WERI-Rb-1 (cell line): Measurements from ENCODE around the gene VGLL1.

Experiments used
- DNase-seq: peaks from one replicate; pipeline ENCODE4 v3.0.0-alpha.2; 2020
- H3K27ac ChIP-seq: fragments of 250-450 bp; sonication (Bioruptor Pico); 2 replicates; pipeline ENCODE4 v1.5.1; 2020; ENCODE audit warnings: mild to moderate bottlenecking, moderate library complexity
- H3K27me3 ChIP-seq: fragments of 250-450 bp; sonication (Bioruptor Pico); 2 replicates; pipeline ENCODE4 v1.5.1; 2021; ENCODE audit warnings: mild to moderate bottlenecking, low read depth, moderate library complexity; ENCODE audit not compliant: insufficient read depth, severe bottlenecking
- H3K36me3 ChIP-seq: fragments of 250-450 bp; sonication (Bioruptor Pico); 2 replicates; pipeline ENCODE4 v1.5.1; 2020; ENCODE audit warnings: mild to moderate bottlenecking, moderate library complexity
- H3K4me3 ChIP-seq: 2 replicates; pipeline ENCODE4 v1.5.1; 2011; ENCODE audit warnings: low read depth, mild to moderate bottlenecking, control low read depth, low read length
- H3K9me3 ChIP-seq: fragments of 250-450 bp; sonication (Bioruptor Pico); 2 replicates; pipeline ENCODE4 v1.5.1; 2021; ENCODE audit warnings: mild to moderate bottlenecking, moderate library complexity; ENCODE audit not compliant: severe bottlenecking
- CTCF ChIP-seq: IDR thresholded peaks from 2 replicates; pipeline ENCODE4 v1.5.1; 2011; ENCODE audit warnings: low read depth, mild to moderate bottlenecking, control low read depth, inconsistent platforms, low read length

The VGLL1 gene

GRCh38 chrX:136582624-136583023 lies 50.6 kb downstream of the VGLL1 start:
- Histone ChIP-seq H3K4me3 (no peak overlapping the region), H3K9me3 (no peaks in the 10 kb centered on the region), H3K27ac (no peak overlapping the region), H3K27me3 (peaks cover 72% of the 10 kb centered on the region), H3K36me3 (no peaks in the 10 kb centered on the region)
- no peak for TF ChIP-seq CTCF
- no peak for DNase-seq

- DNase-seq = no peak
- H3K4me3 ChIP-seq = no peak overlapping the region
- no peak for TF ChIP-seq CTCF
- H3K36me3 ChIP-seq = no peaks in the 10 kb centered on the region
- H3K27ac ChIP-seq = no peak overlapping the region
- H3K9me3 ChIP-seq = no peaks in the 10 kb centered on the region
- peaks cover 60% of the 10 kb centered on the region for H3K27me3 ChIP-seq
Observed at GRCh38 chrX:136584545-136584944, 52.5 kb downstream of the VGLL1 start.

- no peaks in the 10 kb centered on the region for H3K9me3 ChIP-seq
- no peak overlapping the region for H3K4me3 ChIP-seq
- no peak for DNase-seq
- no peaks in the 10 kb centered on the region for H3K36me3 ChIP-seq
- H3K27ac ChIP-seq = no peak overlapping the region
- peaks cover 57% of the 10 kb centered on the region for H3K27me3 ChIP-seq
- TF ChIP-seq CTCF = no peak
Observed at GRCh38 chrX:136585262-136585661, 53.2 kb downstream of the VGLL1 start.

GRCh38 chrX:136585960-136586359 lies 53.9 kb downstream of the VGLL1 start:
- Histone ChIP-seq H3K27ac (no peak overlapping the region), H3K4me3 (no peak overlapping the region), H3K27me3 (peaks cover 52% of the 10 kb centered on the region), H3K36me3 (no peaks in the 10 kb centered on the region), H3K9me3 (no peaks in the 10 kb centered on the region)
- no peak for DNase-seq
- TF ChIP-seq CTCF = no peak

- Histone ChIP-seq H3K9me3 (no peaks in the 10 kb centered on the region), H3K27ac (no peak overlapping the region), H3K27me3 (peaks cover 48% of the 10 kb centered on the region), H3K4me3 (no peak overlapping the region), H3K36me3 (no peaks in the 10 kb centered on the region)
- DNase-seq = no peak
- TF ChIP-seq CTCF = no peak
Observed at GRCh38 chrX:136586386-136586785, 54.4 kb downstream of the VGLL1 start.

GRCh38 chrX:136587532-136587931 lies 55.5 kb downstream of the VGLL1 start:
- no peak for TF ChIP-seq CTCF
- no peak for DNase-seq
- H3K27me3 ChIP-seq = peaks cover 36% of the 10 kb centered on the region
- H3K9me3 ChIP-seq = no peaks in the 10 kb centered on the region
- H3K36me3 ChIP-seq = no peaks in the 10 kb centered on the region
- no peak overlapping the region for H3K27ac ChIP-seq
- H3K4me3 ChIP-seq = no peak overlapping the region
